Measurements from ENCODE around the gene NFIA. TPM values are rescaled to one million over a fixed set of nuclear protein-coding genes. Genes with fewer than 3 reads are reported as not detected.
A peak's percentile ranks its signal among the peaks of the same experiment; 100 is the strongest.

Gene NFIA
- total and polyA plus RNA-seq, 2 of the 13 experiments (the other 11 are each of a cell fraction or from before 2014, with no cell fraction given) = 14.7 to 28.5 TPM

- TF ChIP-seq ZBTB39 (CRISPR knock-in tag; IDR thresholded peaks at IDR 0.05) = no peak
- no peak for TF ChIP-seq ZNF556 (CRISPR knock-in tag; IDR thresholded peaks at IDR 0.05; ENCODE audit: borderline replicate concordance)
- no peak for TF ChIP-seq HDAC6 (IDR thresholded peaks at IDR 0.05; ENCODE audit: low read depth, low read length)
- TF ChIP-seq, protein P1, sequence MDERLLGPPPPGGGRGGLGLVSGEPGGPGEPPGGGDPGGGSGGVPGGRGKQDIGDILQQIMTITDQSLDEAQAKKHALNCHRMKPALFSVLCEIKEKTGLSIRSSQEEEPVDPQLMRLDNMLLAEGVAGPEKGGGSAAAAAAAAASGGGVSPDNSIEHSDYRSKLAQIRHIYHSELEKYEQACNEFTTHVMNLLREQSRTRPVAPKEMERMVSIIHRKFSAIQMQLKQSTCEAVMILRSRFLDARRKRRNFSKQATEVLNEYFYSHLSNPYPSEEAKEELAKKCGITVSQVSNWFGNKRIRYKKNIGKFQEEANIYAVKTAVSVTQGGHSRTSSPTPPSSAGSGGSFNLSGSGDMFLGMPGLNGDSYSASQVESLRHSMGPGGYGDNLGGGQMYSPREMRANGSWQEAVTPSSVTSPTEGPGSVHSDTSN (CRISPR knock-in tag; IDR thresholded peaks at IDR 0.05) = no peak
- TF ChIP-seq PPARG (CRISPR knock-in tag; conservative IDR thresholded peaks at IDR 0.05) = no peak
- no peak for TF ChIP-seq RFXANK (CRISPR knock-in tag; IDR thresholded peaks at IDR 0.05)
- TF ChIP-seq SALL1 (CRISPR knock-in tag; IDR thresholded peaks at IDR 0.05) = peak; percentile 75; the same call in 1 of the 2 replicates
- TF ChIP-seq, protein P2, sequence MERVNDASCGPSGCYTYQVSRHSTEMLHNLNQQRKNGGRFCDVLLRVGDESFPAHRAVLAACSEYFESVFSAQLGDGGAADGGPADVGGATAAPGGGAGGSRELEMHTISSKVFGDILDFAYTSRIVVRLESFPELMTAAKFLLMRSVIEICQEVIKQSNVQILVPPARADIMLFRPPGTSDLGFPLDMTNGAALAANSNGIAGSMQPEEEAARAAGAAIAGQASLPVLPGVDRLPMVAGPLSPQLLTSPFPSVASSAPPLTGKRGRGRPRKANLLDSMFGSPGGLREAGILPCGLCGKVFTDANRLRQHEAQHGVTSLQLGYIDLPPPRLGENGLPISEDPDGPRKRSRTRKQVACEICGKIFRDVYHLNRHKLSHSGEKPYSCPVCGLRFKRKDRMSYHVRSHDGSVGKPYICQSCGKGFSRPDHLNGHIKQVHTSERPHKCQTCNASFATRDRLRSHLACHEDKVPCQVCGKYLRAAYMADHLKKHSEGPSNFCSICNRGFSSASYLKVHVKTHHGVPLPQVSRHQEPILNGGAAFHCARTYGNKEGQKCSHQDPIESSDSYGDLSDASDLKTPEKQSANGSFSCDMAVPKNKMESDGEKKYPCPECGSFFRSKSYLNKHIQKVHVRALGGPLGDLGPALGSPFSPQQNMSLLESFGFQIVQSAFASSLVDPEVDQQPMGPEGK (CRISPR knock-in tag; IDR thresholded peaks at IDR 0.05) = peak; percentile 94
- TF ChIP-seq DRAP1 (CRISPR knock-in tag; IDR thresholded peaks at IDR 0.05) = no peak; the same call in 1 of the 2 replicates
- TF ChIP-seq, protein P3, sequence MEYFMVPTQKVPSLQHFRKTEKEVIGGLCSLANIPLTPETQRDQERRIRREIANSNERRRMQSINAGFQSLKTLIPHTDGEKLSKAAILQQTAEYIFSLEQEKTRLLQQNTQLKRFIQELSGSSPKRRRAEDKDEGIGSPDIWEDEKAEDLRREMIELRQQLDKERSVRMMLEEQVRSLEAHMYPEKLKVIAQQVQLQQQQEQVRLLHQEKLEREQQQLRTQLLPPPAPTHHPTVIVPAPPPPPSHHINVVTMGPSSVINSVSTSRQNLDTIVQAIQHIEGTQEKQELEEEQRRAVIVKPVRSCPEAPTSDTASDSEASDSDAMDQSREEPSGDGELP (IDR thresholded peaks at IDR 0.05; ENCODE audit: borderline replicate concordance, low read depth) = no peak
- TF ChIP-seq ZNF557 (CRISPR knock-in tag; IDR thresholded peaks at IDR 0.05) = no peak
- TF ChIP-seq ZNF788 (CRISPR knock-in tag; IDR thresholded peaks at IDR 0.05; ENCODE audit: borderline replicate concordance) = peak; percentile 34; the same call in 1 of the 2 replicates
- TF ChIP-seq SP140L (CRISPR knock-in tag; IDR thresholded peaks at IDR 0.05; ENCODE audit: borderline replicate concordance) = no peak
- TF ChIP-seq ZSCAN21 (CRISPR knock-in tag; IDR thresholded peaks at IDR 0.05; ENCODE audit: borderline replicate concordance) = no peak
- TF ChIP-seq RXRB (CRISPR knock-in tag; IDR thresholded peaks at IDR 0.05; ENCODE audit: borderline replicate concordance) = peak; percentile 29; the same call in 1 of the 2 replicates
- TF ChIP-seq TP53 (CRISPR knock-in tag; conservative IDR thresholded peaks at IDR 0.05) = no peak
- no peak for TF ChIP-seq KDM5A (IDR thresholded peaks at IDR 0.05; ENCODE audit: borderline replicate concordance, low read length)
- TF ChIP-seq, protein P4, sequence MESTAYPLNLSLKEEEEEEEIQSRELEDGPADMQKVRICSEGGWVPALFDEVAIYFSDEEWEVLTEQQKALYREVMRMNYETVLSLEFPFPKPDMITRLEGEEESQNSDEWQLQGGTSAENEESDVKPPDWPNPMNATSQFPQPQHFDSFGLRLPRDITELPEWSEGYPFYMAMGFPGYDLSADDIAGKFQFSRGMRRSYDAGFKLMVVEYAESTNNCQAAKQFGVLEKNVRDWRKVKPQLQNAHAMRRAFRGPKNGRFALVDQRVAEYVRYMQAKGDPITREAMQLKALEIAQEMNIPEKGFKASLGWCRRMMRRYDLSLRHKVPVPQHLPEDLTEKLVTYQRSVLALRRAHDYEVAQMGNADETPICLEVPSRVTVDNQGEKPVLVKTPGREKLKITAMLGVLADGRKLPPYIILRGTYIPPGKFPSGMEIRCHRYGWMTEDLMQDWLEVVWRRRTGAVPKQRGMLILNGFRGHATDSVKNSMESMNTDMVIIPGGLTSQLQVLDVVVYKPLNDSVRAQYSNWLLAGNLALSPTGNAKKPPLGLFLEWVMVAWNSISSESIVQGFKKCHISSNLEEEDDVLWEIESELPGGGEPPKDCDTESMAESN (CRISPR knock-in tag; conservative IDR thresholded peaks at IDR 0.05) = no peak
- 0 out of 2 replicates have a peak, but pooled peaks have one; percentile 40 for TF ChIP-seq TBX2 (CRISPR knock-in tag; IDR thresholded peaks at IDR 0.05; ENCODE audit: borderline replicate concordance)
These were observed 2.4 kb upstream of the NFIA start (continued) for GRCh38 chr1:61079898-61080336.
